Measurements from ENCODE around the gene CADPS.

CADPS gene

GRCh38 chr3:62873451-62873760, 1.8 kb downstream of the CADPS start:
- no peak for DNase-seq

- DNase-seq = no peak
These were observed 2.9 kb downstream of the CADPS start for GRCh38 chr3:62872318-62872717.

- no peak for DNase-seq
These were observed 4.9 kb downstream of the CADPS start for GRCh38 chr3:62870321-62870720.

DNA sequence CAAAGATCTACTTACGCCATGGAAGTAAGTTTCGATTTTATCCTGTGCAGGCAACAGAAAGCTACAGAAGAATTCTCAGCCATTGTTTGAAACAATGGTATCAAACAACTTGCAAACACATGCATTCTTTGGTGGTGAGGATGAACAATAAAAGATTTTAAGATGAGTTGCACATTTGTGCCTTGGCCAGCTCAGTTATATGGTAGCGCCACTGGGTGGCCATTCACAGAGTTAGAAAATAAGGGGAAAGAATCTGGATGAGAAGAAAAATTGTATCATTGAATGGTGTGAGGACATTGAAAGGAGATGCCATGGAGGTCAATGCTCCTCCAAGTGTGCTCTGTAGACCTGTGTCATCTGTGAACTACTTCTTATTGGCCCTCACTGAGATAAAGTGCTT, 11.6 kb downstream of the CADPS start:
- no peak for DNase-seq

DNA sequence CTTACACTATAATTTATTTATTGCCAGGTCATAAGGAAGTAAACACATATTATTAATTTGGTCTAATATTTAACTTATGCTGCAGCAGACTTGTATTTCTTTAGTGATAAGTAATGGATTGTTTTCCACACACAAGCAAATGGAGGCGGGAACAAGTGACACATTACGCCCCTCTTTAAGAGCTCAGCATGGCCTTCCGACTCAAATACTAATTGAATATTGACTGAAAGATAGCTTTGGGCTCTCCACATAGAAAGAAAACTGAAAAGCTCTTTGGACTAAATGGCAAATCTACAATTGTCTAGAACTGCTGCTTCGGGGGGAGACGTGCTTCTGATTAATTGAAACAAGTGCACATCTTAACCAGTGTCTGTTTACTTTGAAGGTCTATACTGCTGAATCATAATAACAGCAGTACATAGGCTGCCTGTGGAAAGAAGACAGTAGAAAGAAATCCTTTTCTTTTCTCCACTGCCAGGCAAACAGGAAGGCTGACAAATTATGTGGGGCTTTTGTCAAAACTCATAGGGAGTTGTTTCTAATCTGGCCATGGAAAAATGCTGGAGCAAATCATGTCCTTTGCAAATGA, 15.9 kb downstream of the CADPS start:
- DNase-seq = no peak

DNA sequence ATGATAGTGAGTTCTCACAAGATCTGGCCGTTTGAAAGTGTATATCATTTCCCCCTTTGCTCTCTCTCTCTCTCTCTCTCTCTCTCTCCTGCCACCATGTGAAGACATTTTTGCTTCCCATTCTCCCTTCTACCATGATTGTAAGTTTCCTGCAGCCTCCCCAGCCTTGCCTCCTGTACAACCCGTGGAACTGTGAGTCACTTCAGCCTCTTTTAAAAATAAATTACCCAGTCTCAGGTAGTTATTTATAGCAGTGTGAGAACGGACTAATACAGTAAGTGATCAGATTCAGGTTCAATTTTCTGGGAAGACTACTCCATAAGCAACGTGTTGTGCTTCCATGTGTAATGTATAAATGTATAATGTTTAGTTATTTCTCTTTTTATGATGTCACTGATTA, 29.2 kb downstream of the CADPS start:
- DNase-seq = no peak

DNA sequence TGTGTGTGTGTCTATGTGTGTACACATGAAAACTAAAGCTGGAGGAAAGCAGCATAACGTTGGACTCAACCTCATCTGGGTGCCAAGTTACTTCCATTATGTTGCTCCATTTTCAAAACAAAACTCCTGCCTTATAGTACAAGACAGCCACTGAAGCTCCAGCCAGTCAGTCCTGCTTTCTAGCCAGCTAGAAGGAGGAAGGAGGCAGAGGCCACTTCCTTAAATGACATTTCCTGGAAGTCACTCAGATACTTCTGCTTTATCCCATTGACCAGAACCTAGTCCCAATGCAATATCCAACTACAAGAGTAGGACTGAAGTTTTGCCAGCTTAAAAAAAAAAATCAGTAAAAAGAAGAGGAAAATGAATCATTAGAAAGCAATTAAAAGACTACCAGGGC, 31.7 kb downstream of the CADPS start:
- DNase-seq = no peak

- no peak for DNase-seq
These were observed 35.5 kb downstream of the CADPS start for GRCh38 chr3:62839748-62840147.

DNA sequence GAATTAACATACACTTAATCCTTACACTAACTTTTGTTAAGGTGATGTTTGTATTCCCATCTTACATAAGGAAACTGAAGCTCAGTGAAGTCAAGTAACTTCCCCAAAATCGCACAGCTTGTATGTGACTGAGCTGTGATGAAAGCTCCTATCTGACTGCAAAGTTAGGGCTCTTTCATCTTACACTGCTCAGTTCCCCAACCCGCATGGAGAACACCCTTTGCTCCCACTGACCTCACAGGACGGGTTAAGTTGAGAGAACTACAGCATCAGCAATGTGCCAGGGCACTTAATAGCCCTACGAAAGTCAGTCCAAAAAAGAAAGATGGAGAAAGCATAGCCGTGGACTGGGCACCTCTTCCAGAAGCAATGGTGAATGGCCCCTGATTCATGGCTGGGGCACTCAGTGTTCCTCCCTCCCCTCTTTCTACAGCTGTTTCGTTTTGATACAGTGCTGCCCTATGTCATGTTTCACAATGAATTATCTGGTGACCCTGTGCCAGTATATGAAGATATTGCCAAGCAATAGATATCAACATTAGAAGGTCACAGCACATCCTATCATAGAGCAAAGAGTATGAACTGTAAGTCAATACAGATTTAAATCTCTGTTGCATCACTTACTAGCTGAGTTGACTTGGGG, 38.0 kb downstream of the CADPS start:
- no peak for DNase-seq

GRCh38 chr3:62835554-62836236, 39.5 kb downstream of the CADPS start:
- no peak for DNase-seq

DNA sequence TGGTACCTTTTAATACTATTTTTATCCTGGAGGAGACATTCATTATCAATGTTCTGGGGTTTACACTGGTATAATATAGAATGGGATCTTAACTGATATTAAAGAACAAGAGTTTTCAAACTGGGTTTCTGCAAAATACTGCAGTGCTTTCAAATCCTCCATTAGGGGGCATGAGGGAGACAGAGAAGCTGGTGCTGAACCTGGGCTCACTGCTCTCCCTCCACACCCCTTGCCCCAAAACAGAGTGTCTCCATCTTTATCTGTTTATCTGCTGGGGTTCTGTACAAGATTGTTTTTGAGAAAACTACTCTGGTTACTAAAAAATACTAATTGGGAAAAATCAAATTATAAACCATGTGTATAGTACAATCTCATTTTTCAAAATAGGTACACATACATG, 41.7 kb downstream of the CADPS start:
- DNase-seq = no peak

- no peak for DNase-seq
These were observed 42.7 kb downstream of the CADPS start for GRCh38 chr3:62832553-62832952.

DNA sequence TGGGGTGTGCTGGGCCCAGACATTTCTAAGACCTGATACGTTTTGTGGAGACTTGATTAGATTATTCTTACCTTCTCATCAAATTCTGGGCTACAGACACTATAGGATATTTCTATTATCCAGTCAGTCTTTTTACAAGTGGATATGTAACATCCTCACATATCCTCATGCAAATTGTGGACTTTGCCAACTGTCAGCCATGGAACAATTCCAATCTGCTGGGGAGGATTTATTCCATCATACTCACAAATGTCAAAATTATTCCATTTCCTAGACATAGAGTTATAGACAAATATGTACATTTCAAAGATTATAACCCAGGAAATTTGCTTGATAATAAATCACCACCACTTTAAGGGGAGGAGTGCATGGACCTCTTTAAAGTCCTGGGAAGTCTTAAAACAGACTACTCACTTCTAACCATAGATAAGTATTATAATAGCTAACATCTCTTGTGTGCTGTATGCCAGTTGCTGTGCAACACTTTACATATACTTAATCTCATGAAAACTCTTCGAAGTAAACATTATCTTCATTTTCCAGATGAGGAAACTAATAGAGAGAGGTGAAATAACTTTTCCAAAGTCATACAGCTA, 44.4 kb downstream of the CADPS start:
- DNase-seq = no peak

DNA sequence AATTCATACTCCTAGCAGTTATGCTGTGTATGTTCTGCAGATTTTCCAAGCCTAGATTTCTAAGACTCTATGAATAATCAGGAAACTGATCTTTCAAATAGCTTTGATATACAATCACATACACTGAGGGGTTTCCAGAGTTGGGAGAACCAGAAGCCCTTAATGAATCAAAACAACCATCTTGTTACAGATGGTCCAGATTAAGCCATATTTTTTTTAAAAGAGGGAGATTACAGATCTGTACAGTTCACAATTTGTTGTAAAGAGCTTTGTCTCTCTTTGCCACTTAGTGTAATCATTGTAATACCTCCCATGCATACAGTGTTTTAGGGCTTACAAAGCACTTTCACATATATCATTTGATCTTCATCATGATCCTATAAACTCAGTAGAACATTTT, 47.7 kb downstream of the CADPS start:
- no peak for DNase-seq

DNA sequence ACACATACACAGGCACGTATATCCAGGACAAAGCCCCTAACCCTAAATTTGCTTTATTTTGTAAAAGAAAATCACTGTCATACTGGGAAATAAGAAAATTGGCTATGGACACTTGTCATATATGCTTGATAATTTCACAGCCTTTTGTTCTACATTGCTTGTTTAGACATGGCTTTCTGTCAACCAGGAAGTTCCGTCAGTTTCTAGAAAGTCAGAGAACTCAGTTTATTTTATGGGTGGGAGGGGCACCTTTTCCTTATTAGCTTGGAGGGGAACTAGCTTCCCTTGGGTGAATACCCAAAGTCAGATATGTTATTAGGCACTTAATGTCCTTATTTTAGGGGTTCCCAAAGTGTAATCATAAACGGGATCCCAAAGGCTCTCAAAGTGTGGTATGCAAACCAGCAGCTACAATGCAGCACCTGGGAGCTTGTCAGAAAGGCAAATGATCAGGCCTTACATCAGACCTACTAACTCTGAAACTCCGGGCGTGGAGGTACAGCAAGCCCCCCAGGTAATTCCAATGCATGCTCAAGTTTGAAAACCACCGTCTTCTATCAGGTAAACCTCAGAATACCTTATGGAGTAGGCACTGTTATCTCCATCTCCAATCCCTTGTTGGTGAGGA, 50.1 kb downstream of the CADPS start:
- DNase-seq = no peak

DNA sequence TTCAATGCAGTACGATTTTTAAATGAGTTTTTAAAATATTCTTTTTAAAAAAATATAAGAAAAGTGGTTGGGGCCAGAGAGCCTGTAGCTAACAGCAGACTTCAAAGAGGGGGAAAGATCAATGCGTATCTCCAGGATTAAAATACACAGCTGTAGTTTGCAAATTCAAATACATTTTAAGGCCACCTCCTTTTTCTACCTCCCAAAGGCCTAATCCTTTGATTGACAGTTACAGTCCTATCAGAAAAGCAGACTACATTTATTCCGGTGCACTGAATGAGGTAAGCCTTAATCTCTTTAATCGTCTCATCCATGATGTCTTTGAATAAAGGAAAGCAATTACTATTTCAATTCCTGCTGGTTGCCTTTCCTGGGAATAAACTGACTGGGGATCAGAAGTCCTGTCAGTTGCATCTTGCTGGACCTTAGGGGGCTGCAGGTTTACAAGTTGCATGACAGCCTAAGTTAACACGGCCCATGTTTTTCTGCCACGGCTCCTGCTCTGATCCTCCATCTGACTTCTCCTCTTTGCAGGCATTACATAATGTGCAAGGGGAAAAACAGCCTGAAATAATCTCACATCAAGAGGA, 51.7 kb downstream of the CADPS start:
- DNase-seq = no peak

- DNase-seq = no peak
These were observed 52.3 kb downstream of the CADPS start for GRCh38 chr3:62822905-62823304.

DNA sequence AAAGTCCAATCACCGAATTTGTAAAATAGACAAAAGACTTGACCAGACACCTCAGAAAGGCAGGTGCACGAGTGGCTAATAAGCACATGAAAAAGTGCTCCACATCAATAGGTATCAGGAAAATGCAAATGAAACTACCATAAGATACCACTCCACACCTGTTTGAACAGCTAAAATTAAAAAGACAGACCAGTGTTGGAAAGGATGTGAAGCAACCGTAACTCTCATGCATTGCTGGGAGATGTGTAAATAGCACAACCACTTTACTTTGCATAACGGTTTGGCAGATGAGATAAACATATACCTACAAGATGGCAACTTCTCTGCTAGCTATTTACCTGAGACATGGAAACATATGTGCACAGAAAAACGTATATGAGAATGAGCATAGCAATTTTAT, 56.9 kb downstream of the CADPS start:
- no peak for DNase-seq

DNA sequence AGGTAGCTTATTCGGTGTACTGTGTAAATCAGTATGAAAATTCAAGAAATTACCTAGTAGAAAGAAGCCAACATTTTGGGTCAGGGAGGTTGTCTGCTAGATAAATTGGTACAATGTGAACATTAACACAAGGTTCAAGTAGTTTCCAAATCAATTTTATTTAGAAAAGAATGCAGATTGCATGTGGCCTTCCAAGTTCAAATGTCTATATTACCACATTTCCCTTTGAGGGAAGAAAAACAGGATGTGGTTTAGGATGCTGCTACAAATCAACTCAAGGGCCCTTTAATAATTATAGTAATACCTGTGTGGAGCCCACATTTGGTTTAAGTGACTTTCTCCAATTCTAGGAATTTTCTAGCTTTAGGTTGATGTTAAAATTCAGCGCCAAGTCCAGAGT, 57.5 kb downstream of the CADPS start:
- DNase-seq = no peak

- no peak for DNase-seq
These were observed 59.2 kb downstream of the CADPS start for GRCh38 chr3:62815981-62816380.

DNA sequence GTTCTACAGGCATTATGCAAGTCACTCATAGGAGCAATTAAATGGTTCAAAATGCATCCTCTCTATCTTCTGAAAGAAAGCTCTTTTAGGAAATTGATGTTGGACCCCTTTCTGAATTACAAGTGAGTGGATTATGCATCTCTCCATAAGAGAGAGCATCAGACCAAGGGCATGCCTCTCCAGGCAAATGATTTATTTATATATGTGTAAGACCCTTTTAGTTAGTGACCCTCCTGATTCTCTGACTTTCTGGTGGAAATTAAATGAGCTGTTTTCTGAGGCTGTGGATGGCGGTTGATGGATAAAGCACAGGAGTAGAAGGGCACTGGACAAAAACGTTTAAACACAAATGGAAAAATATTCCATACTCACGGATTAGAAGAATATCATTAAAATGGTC, 62.6 kb downstream of the CADPS start:
- no peak for DNase-seq

DNA sequence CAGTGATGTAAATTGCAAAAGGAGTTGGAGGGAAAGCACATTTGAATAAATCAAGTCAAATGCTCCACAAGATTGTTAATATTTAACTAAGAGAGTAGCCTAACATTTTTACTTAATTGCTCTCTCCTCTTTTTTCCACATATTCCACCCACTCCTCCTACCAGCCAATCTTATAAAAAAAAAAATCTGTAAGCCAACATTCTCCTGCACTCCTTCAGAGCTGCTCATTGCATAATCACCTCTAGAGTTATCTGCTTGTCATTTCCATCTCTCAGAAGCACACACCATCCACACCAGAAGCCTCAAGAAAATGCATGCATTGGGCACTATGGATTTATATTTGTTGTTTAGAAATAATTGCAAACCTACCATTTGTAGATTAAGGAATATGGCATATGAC, 64.1 kb downstream of the CADPS start:
- DNase-seq = no peak

GRCh38 chr3:62809369-62809768, 65.8 kb downstream of the CADPS start:
- no peak for DNase-seq
